MM.1S (cell line): ENCODE results near the gene PPP4R4.

Source experiments
- CTCF ChIP-seq: fragments of 300-600 bp; sonication (generic); IDR thresholded peaks from 2 replicates; pipeline ENCODE4 v1.5.1; 2016; ENCODE audit warnings: antibody characterized with exemption, low read length, mixed read lengths
- EZH2 ChIP-seq: fragments of 300-600 bp; sonication (generic); optimal IDR thresholded peaks from 2 replicates; pipeline ENCODE3; 2017; ENCODE audit warnings: low read depth, mild to moderate bottlenecking, antibody characterized with exemption, low read length, mixed read lengths

- TF ChIP-seq CTCF (no peak), EZH2 (no peak)
Observed at GRCh38 chr14:94292526-94292871, 118.4 kb downstream of the PPP4R4 start.
